Stimulated activated CD8-positive, alpha-beta memory T cell treated with anti-CD3 and anti-CD28 coated beads, Interleukin-4, amount 100 ng/mL, for 48 hours (primary cell): Measurements from ENCODE around the gene FAM219B.
"Not testable (repeated sequence)": the region's sequence is repeated elsewhere in the genome, so short reads cannot be mapped to it uniquely, and the experiment has no call there.

Experiments used
- DNase-seq: peaks from one replicate; pipeline ENCODE4 v3.0.0-alpha.2; 2020

The FAM219B gene

DNA sequence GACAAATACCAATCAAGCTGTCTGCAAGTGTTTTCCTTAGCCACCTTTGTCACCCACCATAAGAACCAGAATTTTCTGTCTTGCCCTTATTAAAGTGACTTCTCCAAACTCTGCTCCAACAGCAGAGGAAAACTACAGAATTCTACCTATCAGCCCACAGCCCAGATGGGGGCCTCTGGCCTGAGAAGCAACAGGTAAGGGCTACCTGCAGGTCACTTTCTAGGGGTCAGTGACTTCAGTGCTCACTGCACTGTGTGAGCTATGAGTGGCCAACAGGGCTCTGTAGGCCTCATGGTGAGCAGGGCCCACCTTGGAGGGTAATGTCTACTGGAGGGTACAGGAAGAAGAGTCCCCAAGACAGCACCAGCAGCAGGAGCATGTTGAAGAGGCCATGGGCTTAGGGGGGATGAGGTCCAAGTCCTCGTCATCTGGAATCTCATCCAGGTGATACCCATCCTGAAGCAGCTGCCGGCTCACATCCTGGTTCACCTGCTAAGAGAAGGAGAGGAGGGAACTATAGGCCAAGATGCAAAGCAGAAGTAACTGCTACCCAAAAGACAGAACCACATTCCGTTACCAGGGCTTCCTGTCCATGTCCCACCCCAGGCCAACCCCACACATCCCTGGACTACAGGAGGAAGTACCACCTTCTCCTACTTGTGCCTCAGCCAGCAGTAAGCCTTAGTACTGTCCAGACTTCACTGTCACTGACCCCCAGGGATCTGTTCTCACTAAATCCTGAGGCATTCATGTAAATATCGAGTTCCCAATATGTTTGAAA lies 4.2 kb downstream of the FAM219B start:
- no peak for DNase-seq

DNA sequence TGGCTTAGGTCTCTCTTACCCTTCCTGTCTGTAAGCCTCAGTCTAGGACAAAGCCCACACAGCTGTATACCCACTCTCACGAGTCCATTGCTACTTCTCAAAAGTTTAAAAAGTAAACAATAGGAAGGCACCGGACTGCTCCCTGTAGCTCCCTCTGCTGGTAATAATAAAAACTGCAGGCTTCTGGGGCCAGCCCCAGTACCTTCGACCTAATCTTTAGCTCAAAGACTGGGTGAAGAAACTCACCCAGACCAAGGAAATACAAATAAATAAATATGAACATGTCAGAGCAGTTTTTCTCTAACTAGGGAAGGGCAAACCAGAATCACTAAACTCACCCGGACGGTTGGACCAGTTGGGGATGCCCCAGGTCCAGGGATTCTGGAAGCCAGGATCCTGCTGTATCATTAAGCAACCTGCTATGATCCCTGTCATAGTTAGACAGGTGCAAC lies 5.0 kb downstream of the FAM219B start:
- DNase-seq, result peak; percentile 74

DNA sequence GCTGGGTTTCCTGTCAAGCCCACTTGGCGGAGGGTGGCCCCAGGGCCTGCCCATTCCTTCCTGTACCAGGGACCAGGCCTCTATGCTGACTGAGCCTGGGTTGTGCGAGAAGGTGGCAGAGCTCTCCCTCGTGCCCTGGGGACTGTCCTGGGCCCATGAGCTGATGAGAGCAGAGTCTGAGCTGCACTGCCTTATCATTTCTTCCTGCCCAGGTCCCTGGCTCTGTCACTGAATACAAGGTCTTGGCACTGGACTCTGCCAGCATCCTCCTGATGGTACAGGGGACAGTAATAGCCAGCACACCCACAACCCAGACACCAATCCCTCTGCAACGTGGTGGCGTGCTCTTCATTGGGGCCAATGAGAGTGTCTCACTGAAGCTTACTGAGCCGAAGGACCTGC lies 9.3 kb downstream of the FAM219B start:
- no peak for DNase-seq

DNA sequence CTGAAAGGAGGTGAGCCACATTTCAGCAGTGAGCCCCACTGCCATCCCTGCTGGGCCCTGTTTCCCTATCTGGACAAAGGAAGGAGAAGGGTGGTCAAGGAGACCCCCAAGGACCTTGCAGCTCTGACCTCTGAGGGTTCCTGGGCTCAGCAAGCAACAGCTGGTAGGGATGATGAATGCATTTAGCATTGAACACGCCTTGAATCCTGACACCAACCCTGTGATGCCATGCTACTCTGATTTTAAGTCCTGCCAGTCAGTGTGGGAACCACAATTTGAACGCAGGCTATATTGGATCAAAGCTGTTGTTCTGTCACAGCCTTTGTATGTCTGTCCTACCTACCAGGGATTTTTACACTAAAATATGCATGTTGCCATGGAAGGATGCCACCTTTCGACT lies 10.3 kb downstream of the FAM219B start:
- DNase-seq, result no peak

DNA sequence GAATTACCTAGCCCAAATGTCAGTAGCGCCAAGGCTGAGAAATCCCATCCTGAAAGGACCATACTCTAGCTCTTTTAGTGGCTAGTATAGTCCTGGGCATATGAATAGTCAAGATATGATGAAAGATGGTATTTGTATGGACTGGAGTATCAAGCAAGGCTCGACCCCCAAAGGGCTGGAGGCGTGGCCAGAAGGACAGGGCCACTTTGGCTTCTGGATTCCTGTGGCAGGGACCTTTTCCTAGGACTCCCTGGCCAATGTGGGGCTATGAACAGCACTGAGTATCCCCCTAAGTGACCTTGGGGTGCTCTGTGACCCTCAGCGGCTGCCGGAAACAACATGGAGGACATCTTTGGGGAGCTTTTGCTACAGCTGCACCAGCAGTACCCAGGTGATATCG lies 10.8 kb downstream of the FAM219B start:
- no peak for DNase-seq

DNA sequence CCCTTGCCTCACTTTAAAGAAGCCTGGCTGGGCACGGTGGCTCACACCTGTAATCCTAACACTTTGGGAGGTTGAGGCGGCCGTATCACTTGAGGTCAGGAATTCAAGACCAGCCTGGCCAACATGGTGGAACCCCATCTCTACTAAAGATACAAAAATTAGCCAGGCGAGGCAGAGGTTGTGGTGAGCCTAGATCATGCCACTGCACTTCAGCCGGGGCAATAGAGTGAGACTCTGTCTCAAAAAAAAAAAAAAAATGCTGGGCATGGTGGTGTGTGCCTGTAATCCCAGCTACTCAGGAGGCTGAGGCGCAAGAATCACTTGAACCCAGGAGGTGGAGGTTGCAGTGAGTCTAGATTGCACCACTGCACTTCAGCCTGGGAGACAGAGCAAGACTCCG lies 12.3 kb downstream of the FAM219B start:
- DNase-seq, result not testable (repeated sequence)

DNA sequence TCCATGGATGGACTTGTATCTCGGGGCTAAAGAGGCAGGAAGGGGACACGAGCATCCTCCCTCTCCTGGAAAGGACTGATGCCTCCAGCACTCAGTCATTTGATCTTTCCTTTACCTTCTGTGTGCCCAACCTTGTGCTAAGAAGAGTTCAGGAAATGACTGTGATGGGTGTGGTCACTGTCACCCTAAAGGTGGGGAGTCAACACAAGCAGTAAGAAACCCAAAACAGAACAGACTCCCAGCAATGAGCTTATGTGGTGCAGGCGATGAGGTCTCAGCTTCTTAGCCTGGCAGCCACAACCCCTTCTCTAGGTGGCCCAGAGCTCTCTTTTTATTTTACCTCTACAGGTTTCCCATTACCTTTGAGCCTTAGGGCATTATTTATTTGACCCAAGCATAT lies 13.0 kb downstream of the FAM219B start:
- DNase-seq, result no peak

DNA sequence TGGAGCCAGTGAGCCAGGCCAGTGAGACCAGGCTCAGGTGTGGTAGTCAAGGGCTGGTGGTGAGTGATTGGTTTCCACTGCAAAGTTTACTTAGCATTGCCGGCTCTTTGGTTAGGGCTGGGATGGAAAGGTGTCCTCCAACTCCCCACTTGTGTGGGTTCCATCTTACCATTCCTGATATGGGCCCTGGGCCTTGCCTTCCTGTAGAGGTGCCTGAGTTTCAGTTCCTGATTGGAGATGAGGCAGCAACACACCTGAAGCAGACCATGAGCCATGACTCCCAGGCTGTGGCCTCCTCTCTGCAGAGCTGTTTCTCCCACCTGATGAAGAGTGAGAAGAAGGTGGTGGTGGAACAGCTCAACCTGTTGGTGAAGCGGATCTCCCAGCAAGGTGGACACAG lies 13.7 kb downstream of the FAM219B start:
- no peak for DNase-seq

DNA sequence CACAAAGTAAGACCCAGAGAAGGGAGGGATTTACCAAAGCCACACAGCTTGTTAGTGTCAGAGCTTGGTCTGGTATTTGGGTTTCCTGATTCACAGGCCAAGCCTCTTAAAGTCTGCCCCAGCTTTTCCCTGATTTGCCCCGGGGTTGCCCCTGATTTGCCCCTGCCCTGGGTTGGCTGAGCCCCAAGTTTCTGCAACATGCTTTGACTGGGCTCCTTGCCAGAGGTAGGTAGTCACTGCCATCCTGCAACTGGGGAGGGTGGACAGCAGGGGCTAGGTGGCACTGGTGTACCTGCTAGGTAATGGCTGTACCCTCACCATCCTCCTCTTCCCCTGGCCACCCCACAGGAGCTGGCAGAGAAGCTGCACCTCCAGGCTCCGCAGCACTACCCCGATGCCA lies 14.3 kb downstream of the FAM219B start:
- DNase-seq, result no peak

DNA sequence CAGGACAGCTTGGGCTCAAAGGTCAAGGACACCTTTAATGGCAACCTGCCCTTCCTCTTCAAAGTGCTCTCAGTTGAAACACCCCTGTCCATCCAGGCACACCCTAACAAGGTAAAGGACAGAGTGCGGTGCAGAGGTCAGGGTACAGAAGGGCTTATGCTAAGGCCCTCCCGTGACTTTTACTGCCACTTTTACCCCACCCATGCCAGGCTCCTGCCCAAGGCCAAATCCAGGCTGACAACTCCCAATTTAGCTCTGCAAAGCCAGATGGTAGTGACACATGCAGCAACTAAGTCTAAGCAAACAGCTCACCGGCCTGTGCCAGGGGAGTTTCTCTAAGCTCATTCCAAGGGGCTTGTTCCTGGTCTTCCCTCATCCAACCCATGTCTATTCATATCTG lies 15.2 kb downstream of the FAM219B start:
- no peak for DNase-seq

DNA sequence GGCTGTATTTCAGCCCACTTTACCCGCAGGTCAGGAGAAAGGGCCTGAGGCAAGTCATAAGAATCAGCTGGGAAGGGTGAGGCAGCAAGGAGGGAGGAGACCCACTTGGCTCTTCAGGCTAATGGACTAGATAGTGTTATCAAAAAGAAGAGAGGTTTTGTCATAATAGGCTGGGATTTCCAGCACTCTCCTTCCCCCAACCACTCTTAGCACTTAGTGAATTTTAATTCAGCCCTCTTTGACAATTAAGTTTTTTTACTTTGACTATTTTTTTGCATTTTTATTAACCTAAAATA lies 16.0 kb downstream of the FAM219B start:
- no peak for DNase-seq

DNA sequence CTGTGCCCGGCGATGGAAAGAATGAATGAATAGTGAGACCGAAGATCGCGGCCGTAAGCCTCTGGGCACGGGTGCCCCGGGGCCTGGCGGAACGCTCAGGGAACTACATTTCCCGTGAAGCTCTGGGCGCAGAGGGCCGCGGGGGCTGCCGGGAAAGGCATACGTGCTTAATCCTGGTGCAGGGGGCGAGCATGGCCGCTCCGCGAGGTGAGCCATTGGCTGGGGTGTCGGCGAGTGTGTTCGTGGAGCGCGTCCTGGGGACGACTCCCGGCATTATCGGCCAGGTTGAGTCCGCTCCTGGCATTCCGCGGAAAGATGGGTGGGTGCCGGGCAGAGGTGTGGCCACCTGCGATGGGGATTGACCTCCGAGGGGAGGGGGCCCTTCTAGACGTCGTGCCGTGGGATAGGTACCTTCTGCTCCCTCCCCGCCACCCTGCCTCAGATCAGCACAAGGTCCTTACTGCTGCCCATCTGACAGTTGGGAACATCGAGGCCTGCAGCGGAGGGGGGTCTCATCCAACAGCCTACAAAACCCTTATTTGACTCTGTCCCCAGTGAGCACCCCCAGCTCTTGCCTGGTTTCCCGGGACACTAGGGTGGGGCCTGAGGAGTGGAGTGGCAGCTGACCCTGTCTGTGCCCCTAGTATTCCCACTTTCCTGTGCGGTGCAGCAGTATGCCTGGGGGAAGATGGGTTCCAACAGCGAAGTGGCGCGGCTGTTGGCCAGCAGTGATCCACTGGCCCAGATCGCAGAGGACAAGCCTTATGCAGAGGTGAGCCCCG lies 16.6 kb downstream of the FAM219B start, which contains the start of gene MPI:
Gene MPI, plus strand, starts transcription at position 160 of the 782 bp plus-strand sequence. Its CDS starts 32 bp downstream, at position 192.
- peak; percentile 93 for DNase-seq

DNA sequence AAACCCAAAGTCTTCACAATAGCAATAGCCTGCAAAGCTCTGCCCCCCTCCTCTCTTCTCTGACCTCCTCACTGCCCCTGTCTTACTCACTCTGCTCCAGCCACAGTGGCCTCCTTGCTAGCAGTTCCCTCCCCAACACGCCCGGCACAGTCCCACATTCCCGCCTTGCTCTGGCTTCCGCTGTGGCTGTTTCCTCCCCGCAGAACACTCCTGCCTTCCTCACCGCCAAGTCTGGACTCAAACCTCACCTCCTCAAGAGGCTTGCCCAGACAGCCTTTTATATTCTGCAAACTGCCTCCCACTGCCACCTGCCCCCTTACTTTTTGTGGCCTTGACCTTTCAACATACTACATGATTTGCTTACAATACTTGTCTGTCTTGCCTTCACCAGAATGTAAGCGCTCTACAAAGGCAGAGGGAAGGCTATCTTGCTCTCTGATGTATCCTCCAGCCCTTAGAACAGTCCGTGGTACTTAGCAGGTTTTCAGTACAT lies 17.2 kb downstream of the FAM219B start:
- DNase-seq, result no peak

DNA sequence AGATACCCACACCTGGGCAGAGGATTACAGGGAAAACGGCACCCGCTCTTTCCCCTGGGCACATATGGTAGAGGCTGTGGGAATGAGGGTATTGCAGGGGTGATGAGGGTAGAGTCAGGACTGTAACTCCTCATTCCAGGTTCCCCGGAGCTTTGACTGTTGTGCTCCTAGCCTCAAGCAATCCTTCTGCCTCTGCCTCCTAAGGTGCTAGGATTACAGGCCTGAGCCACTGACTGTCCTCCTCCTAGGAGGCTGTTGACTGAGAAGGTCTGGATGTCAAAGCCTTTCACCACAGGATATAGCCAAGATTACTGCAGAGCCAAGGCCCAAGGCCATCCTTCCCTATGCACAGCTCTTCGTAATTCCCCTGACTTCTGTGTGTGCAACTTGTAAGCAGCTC lies 17.9 kb downstream of the FAM219B start:
- DNase-seq, result no peak

DNA sequence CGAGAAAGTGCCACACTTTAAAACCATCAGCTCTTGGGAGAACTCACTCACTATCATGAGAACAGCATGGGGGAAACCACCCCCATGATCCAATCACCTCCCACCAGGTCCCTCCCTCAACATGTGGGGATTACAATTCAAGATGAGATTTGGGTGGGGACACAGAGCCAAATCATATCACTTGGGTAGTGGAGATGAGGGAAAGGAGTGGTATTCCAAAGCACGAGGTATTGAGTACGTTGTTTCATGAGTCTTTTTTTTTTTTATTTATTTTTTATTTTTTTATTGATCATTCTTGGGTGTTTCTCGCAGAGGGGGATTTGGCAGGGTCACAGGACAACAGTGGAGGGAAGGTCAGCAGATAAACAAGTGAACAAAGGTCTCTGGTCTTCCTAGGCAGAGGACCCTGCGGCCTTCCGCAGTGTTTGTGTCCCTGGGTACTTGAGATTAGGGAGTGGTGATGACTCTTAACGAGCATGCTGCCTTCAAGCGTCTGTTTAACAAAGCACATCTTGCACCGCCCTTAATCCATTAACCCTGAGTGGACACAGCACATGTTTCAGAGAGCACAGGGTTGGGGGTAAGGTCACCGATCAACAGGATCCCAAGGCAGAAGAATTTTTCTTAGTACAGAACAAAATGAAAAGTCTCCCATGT lies 19.0 kb downstream of the FAM219B start:
- not testable (repeated sequence) for DNase-seq

DNA sequence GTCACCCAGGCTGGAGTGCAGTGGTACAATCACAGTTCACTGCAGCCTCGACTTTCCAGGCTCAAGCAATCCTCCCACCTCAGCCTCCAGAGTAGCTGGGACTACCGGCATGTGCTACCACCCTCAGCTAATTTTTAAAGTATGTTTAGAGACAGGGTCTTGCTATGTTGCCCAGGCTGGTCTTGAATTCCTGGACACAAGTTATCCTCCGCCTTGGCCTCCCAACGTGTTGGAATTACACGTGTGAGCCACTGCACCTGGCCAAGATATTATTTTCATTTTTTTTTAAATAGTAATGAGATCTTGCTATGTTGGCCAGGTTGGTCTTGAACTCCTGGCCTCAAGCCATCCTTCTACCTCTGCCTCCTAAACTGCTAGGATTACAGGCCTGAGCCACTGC lies 21.2 kb downstream of the FAM219B start:
- no peak for DNase-seq

DNA sequence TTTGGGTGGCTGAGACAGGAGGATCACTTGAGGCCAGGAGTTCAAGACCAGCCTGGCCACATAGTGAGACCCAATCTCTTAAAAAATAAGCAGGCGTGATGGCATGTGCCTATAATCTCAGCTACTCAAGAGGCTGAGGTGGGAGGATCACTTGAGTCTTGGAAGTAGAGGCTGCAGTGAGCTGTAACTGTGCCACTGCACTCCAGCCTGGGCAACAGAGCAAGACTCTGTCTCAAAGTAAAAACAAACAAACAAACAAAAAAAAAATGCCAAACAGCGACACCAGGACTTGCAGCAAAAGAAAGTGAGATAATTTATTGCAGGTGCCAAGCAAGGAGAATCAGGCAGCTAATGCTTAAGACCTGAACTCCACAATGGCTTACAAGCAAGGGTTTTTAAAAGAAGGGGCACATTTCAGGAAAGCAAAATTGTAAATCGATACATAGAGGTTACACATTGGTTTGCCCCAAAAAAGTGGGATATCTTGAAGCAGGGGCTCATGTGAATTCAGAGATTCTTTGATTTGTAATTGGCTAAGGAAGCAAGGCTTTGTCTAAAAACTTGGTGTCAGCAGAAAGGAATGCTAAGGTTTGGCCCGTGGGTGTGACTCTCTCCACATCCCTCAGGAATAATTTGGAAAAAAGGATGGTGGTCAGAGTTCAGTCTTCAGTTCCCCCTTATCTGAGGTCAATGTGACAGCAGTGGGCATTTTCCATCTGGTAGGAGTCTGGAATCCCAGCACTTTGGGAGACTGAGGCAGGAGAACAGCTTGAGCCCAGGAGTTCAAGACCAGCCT lies 22.0 kb downstream of the FAM219B start:
- DNase-seq, result no peak

DNA sequence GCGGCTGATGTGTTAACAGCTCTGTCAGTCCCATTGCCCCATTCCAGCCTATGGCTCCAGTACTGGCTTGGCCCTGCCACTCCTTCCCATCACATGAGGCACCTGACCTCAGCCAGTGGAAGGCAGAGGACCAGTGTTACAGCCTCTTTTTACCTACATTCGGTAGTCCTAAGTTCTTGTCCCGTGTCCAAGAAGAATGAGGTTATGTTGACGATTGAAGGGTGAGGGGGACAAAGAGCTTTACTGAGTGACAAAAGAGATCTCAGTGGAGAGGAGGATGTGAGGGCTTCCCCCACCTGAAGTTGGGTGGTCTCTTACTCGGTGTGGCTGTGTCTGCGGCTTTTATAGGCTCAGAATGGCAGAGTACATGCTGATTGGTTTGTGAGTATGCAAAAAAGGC lies 24.1 kb downstream of the FAM219B start:
- no peak for DNase-seq

DNA sequence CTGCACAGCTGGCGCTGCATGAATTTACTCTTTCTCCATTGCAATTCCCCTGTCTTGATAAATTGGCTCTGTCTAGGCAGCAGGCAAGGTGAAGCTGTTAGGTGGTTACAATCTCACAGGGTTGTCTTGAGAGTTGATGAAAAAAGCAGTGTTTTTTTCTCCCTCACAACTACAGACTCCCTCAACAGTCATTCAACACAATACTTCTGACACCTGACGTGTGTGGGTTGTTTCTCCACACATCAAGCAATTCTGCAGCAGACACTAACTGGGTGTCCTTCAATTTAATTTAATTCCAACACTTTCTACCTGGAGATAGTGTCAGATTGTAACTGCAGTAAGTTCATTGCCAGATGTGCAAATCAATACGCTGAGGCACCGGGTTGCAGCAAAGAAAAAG lies 28.4 kb downstream of the FAM219B start:
- no peak for DNase-seq

DNA sequence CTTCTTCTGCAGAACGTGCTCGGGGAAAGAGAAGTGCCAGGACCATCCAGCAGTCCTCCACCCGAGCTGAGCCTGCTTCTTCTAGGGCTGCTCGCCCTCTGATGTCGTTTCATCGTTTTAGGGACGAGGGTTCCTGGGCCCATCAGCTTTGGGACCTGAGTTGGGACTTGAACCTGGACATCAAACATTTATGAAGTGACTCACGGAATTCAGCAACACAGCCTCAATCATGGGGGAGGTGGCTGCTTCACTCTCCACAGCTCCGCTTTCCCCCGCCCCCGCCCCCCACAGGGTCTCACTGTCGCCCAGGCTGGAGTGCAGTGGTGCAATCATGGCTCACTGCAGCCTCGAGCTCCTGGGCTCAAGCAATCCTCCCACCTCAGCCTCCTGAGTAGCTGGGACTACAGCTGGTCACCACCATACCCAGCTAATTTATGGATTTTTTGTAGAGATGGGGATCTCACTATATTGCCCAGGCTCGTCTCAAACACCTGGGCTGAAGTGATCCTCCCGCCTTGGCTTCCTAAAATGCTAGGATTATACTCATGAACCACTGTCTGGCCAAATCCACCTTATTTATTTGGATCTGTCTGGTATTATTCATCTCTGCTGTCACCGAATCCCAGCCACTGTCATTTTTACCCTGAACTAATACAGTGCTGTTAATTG lies 32.8 kb downstream of the FAM219B start:
- peak; percentile 51 for DNase-seq

DNA sequence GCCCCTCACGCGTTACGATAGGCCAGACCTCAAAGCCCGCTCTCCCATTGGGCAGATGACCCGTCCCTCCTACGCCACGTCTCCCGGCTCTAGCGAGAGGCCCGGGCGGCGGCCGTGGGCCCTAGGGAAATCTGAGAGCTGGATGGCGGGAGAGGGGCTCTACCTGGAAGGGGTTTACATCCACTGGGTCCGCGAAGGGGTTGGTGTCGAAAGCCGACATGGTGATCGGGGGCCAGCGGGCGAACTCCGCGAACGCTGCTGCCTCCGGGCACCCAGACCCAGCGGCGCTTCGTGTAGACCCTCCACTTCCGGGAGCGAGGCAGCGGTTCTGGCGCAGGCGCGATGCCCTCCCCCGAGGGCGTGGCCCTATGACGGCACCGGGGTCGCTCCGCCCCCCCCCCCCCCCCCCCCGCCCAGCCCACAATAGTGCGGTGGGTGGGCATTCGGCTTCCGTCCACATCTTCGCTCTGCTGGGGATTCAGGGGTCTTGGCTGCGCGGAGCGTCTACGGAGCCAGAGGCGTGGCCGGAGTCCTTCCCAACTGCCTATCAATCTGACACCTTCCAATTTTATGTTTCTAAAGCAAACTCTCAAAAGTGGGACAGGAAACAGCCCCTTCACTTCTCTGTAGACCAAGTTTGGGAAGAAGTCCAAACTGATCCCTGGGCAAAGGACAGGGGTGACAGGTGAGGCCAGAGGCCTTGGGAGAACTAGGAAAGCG lies 33.5 kb downstream of the FAM219B start, which contains the start of gene SCAMP2:
Gene SCAMP2, minus strand, starts transcription at position 330 of the 720 bp plus-strand sequence. Its CDS starts 110 bp downstream, at position 220.
- DNase-seq, result peak; percentile 92

DNA sequence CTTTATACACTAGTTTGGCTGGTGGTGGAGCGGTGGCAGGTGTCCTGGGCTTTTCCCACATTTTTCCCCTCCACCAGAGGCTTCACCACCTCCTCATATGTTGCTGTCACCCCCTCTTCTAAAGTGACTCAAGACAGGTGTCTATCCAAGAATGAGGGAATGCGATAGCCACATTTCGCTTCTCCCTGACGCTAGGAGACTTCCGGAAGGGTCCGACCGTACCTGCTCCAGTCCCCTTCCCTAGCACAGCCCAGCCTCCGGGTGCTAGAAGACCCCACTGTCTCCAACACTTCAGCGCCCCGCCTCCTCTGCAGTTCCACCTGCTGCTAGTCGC lies 34.0 kb downstream of the FAM219B start:
- DNase-seq, result no peak
